ENCODE results near the gene ARHGEF7.

DNA sequence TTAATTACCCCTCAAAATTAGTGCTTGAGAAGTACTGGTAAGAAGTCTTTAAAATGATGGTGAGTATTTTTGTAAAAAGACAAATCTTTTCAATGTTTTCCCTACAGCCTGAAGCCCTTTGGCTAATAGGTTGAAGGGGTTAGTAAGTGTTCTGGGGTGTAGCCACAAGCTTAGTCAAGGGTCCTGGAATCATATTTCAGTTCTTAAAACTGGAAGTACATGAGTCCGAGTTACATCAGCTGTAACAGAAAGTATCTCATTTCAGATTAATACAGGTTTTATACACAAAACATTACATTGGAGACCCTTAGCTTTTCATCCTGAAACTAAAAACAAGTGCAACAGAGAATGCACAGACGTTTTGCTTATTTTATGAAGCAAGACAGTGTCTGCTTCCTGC lies 152.7 kb downstream of the ARHGEF7 start:
- TF ChIP-seq GATA3 (IDR thresholded peaks at IDR 0.05; ENCODE audit: low read depth, low read length) = no peak
- TF ChIP-seq GATA2 (IDR thresholded peaks at IDR 0.05; ENCODE audit: low read depth, low read length) = no peak

Measured in SH-SY5Y (cell line).